NCI-H226 (cell line): Measurements from ENCODE around the gene SLC35A1.
"Not testable (repeated sequence)": the region's sequence is repeated elsewhere in the genome, so short reads cannot be mapped to it uniquely, and the experiment has no call there.

ENCODE experiments used
- DNase-seq: peaks from one replicate; pipeline ENCODE4 v3.0.0-alpha.2; 2015

The SLC35A1 gene

DNA sequence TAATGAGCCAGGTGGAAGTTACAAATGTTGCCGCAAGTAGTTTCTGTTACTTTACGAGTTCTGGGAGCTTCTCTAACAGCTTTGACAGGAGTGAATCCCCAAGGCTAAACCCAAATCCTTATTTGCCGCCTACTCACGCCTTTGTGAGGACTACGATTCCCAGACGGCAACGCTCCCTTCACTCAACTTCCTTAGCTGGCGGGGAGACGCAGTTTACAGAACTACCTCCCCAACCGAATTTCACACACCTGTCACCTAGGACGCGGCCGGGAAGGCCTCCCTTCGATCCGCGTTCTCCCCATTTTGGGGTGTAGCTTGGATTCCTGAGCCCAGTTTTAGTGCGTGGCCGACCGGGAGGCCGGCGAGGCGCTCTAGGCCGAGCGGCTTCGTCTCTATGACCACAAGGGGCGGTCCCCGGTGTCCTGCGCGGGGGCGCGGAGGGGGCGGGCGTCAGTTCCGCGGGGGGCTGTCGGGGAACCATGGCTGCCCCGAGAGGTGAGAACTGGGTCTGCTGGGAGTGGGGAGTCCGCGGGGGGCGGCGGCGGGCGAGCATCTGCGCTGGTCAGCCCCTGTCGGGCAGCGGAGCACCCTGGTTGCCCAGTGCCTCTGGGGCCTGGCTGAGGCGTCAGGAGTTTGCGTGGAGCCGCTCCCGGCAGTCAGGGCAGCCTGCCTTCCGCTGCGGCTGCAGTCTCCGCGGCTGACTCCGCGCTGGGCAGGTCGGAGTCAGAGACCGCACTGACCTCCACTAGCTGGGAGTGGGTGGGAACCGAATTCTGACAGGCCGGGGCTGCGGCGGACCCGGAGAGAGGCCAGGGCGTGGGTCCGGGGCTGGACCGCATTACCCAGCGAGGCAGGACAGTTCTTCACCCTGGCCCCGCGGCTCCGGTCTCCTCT lies at the start of gene SLC35A1:
SLC35A1 (plus strand) TSS at position 450 of the 894 bp plus-strand sequence; CDS start at position 480, 30 bp downstream.
- DNase-seq: peak; percentile 70

DNA sequence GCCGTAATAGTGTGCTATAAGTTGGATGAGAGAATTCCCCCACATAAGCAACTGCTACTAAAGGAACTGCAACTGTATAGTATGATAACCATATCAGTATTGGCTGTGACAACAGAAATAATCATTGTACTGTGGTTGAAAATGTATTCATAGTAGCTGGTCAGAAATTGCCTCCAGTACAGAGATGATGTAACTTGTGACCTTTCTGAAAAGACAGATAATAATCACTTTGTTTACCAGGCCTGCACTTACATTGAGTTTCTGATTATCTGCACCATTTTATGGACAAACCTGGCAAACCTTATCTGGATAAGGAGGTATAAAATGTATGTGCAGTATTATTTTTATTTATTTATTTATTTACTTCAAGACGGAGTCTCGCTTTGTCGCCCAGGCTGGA lies 46.0 kb upstream of the SLC35A1 start:
- no peak for DNase-seq

DNA sequence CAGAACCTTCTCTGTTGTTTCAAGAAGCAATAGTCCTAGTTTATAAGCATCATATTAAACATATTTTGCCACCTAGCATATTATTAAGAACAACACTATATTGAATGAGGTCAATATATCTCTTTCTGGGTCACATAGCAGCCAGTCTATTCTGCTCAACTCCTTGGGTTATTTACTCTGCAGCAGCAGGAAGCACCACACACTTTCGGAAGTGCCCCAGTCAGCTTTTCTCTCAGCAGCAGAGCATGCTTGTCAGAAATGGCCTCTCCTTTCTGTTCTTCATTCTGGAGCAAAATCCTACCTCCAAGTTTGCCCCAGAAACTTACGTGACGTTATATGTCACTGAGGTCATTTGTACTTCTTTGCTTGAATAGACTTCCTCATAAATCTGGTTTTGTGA lies 42.3 kb upstream of the SLC35A1 start:
- no peak for DNase-seq

- no peak for DNase-seq
Observed at GRCh38 chr6:87431263-87431662, 41.5 kb upstream of the SLC35A1 start.

DNA sequence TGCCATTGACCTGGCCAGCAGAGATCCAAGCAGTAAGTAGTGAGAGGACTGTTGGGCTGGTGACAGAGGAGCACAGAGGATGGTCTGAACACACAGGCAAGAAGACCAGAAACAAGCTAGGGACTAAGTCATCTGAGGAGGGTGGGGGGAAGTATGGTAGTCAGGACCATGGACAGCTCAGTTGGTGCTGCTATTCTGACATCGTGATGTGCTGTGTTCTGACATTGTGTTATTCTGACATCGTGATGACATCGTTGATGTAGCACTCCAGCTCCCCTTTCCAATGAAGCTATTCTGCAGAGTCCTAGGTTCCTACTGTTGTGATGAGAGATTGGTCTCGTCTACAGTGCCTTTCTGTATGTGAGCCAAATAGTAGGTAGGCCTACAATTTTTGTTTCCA lies 36.3 kb upstream of the SLC35A1 start:
- no peak for DNase-seq

- DNase-seq: no peak
Observed at GRCh38 chr6:87441711-87442110, 31.1 kb upstream of the SLC35A1 start.

DNA sequence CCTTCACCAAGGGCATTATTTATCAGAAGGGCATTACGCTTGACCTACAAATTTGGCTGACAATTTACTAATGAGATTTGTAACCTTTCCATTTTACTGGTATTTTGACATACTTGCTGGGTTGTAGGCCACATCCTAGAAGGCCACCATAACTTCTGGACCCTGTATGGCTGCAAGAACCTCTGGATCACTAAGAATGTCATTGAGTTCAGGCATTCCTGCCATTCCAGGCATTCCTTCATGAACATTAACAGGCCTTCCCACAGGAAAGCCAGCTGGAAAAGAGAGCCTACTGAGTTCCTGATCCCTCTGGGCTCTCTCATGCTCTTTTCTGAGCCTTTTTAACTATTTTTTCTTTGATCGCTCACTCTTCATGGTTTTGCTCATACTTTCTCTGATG lies 28.4 kb upstream of the SLC35A1 start:
- no peak for DNase-seq

DNA sequence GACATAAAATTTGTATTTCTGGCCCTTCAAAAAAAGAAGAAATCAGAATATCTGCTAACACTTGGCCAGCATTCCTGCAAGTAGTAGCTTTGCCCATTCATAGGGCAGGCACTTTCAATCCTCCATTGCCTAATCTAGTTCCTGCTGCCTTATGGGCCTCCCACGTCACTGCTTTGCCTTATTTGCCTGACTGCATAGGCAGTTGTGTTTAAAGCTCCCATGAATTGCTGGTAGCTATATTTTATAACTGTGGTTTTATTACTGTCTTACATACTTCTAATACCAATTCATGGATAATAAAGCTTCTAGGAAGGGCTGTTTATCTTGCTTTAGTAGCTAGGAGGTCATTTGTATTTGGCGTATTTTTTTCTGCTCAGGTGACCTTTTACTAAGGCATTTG lies 7.7 kb upstream of the SLC35A1 start:
- DNase-seq: no peak

- peak; percentile 12 for DNase-seq
Observed at GRCh38 chr6:87473419-87473903, 687 bp downstream of the SLC35A1 start.

DNA sequence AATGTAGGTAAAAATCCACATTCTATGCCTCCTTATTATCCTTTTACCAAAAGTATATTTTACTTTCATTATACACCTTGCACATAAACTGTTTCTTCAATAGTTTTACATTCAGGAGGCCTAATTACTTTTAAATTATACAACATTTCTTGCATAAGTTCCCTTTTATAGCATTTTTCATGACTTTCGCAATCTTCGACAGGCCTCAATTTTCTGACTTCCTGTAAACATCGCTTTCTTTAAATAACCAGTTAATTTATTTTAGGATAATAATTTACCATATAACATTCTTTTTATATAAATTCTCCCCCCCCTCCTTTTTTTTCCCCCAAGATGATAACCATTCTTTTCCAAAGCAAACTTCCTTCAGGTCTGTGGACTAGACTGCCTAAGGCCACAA lies 9.2 kb downstream of the SLC35A1 start:
- DNase-seq: no peak

DNA sequence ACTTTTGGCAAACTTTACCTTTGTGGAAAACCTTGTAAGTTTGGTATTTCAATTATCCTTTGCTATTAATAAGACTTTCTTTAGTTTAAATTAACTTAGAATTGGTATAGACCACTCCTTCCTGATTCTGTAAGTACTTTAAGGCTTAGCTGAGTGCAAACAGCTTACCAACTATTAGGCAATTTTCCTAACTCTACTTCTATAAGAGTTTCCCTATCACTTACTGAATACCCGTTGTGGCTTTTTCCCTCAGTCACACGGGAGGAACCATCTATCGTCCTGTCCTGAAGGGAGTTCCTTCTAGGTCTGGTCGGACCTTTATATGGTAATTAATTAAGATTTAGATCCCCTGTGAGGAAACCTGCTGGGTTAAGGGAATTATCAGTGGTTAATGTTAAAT lies 9.6 kb downstream of the SLC35A1 start:
- no peak for DNase-seq

- peak; percentile 48 for DNase-seq
Observed at GRCh38 chr6:87483929-87484328, 11.2 kb downstream of the SLC35A1 start.

DNA sequence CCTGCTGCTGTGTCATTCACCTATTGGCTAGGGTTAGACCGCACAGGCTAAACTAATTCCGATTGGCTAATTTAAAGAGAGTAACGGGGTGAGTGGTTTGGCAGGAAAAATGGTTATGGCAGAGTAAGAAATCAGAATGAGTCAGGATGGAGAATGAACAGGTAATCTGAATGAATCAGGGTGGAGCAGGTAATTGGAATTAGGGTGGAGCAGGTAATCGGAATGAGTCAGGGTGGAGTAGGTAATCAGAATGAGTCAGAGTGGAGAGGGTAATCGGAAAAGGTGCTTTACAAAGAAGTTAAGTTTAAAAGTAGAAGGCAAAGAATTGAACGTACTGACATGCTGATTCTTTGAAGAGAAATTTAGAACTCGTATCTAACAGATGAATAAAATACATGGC lies 11.7 kb downstream of the SLC35A1 start:
- DNase-seq: no peak

DNA sequence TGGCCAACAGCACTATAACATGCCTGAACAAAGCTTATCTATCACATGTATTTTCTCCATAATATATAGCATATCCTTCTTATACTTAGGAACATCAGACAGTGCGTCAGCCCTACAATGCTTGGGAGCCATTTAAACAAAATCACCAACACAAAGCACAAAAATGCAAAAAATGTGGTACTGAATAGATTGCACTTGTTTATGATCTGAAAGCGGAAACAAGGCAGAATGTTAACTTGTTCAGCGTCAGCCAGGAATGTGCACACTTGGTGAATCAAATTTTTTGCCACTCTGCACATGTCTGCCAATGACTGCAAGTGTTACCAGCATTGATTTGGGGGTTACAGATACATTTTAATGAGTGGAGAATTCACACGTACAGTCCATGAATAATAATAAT lies 14.8 kb downstream of the SLC35A1 start:
- DNase-seq: no peak

DNA sequence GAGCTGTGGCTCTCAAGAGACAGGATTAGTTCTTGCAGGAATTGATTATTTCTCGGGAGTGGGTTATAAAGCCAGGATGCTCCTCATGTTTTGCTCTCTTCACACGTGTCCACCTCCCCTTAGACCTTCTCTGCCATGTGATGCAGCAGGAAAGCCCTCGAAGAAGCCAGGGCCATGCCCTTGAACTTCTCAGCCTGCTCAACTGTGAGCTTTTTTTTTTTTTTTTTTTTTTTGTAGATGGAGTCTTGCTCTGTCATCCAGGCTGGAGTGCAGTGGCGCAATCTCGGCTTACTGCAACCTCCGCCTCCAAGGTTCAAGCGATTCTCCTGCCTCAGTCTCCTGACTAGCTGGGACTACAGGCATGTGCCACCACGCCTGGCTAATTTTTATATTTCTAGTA lies 16.6 kb downstream of the SLC35A1 start:
- not testable (repeated sequence) for DNase-seq

GRCh38 chr6:87494761-87495422 lies 22.1 kb downstream of the SLC35A1 start:
- no peak for DNase-seq

DNA sequence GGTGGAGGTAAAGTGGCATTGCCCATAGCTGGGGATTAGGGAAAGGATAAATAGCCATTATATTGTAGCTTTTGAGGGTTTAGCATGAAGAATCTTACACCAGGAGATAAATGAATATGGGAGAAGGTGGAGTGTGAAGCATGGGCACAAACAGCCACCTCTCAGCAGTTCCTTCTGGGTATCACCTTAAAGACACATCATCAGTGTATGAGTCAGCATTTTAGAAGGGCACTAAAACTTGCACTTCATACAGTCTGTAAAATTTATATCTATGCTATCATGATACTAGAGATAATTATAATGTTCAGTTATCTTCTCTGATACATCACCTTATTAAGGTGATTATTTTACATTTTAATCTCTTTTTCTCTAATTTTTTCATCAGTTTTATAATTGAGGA lies 25.3 kb downstream of the SLC35A1 start:
- DNase-seq: no peak

DNA sequence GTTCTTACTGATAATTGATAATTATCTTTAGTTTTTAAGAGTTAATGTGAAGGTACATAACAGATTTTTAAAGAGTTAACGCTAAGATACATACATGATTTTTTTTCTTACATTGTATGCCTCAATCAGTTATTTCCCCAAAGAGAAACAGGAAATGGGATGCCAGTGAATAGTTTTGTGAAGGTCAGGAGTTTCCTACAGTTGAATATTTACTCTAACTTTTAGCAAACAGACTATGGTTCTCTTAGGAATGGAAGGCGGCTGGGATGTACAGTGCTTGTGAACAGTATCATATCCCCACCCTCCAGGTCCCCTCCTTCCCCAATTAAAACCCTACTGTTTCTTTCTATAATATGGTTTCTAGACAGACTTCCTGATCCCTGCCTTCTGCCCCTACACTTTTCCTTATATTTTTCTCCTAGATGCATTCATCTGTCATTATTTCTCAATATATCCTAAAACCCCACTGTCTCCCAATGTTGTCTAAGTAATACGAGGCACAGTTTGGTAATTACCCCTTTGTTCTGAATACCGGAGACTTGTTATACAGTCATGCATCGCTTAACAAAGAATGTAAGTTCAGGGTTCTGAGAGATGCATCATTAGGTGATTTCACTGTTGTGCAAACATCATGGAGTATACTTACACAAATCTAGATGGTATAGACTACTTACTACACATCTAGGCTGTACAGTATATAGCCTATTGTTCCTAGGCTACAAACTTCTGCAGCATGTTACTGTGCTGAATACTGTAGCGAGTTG lies 29.2 kb downstream of the SLC35A1 start:
- no peak for DNase-seq

GRCh38 chr6:87504441-87504840 lies 31.7 kb downstream of the SLC35A1 start:
- DNase-seq: no peak

DNA sequence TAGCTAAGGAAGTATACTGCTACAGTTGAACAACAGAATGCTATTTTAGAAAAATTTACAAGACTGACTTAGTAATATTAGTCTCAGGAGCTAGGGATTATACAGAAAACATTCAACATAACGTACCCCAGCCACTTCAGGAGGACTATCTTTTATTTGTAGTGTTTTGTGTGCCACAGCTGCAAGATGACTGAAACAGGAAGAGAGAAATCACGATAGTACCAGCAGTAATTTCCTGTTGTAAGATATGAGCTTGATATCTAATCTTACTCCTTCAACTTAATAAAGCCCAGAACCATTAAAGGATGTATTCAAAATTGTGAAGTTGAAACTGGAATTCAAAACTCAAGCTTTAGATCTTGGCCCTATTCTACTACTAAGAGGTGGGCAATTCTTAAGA lies 42.1 kb downstream of the SLC35A1 start:
- no peak for DNase-seq

GRCh38 chr6:87518453-87518852 lies 45.7 kb downstream of the SLC35A1 start:
- DNase-seq: no peak

DNA sequence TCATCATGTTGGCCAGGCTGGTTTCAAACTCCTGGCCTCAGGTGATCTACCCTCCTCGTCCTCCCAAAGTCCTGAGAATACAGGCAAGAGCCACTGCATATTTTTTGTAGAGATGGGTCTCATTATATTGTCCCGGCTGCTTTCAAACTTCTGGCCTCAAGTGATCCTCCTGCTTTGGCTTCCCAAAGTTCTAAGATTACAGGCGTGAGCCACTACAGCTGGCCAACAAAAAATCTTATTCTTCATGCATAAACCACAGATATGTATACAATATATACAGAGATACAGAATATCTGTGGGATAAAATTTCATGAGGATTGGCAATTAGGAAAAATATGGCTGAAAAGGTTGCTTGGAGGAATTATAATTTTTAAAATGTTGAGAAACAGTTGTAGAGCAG lies 49.9 kb downstream of the SLC35A1 start:
- no peak for DNase-seq

- no peak for DNase-seq
Observed at GRCh38 chr6:87529221-87529620, 56.4 kb downstream of the SLC35A1 start.
